K562 (cell line): ENCODE measurements around the gene EIF4G2. TPM values are rescaled to one million over a fixed set of nuclear protein-coding genes. Genes with fewer than 3 reads are reported as not detected.

ENCODE experiments used
- DMBX1 ChIP-seq: fragments of 250-450 bp; sonication (Bioruptor Pico); IDR thresholded peaks from 2 replicates; pipeline ENCODE4 v1.8.0; 2022; ENCODE audit warnings: inconsistent platforms, mild to moderate bottlenecking, moderate library complexity, borderline replicate concordance
- MCM2 ChIP-seq: fragments of 450-650 bp; IDR thresholded peaks from 2 replicates; pipeline ENCODE4 v1.6.1; 2017; ENCODE audit warnings: low read depth, mild to moderate bottlenecking
- MYNN ChIP-seq, 2 experiments: sonication (generic); formaldehyde crosslinking in 1 of 2; IDR thresholded peaks; 2 replicates each; pipeline versions ENCODE4 v1.5.0 to v1.6.1; 2016 to 2020; ENCODE audit warnings: antibody characterized with exemption in 1 of 2, missing genetic modification reagents in 1 of 2
- NCOA1 ChIP-seq: fragments of 450-650 bp; IDR thresholded peaks from 2 replicates; pipeline ENCODE4 v1.6.1; 2016; ENCODE audit warnings: low read depth
- NR4A1 ChIP-seq, 2 experiments: fragments of 250-450 bp in 1 of 2; fragments of 450-650 bp in 1 of 2; sonication (Bioruptor Pico) in 1 of 2; IDR thresholded peaks; 2 replicates each; pipeline versions ENCODE4 v1.4.0 to v1.6.1; 2016 to 2020; ENCODE audit warnings: mild to moderate bottlenecking in 2 of 2, missing compliant biosample characterization in 1 of 2, missing genetic modification characterization in 1 of 2, moderate library complexity in 1 of 2
- NUFIP1 ChIP-seq: fragments of 450-650 bp; IDR thresholded peaks from 2 replicates; pipeline ENCODE4 v1.6.1; 2018; ENCODE audit not compliant: partially characterized antibody
- PHF8 ChIP-seq: fragments of 200-600 bp; sonication (generic); IDR thresholded peaks from 2 replicates; pipeline ENCODE4 v1.6.1; 2012; ENCODE audit warnings: mixed run types, mild to moderate bottlenecking, inconsistent platforms, low read length, moderate library complexity, borderline replicate concordance
- TBL1XR1 ChIP-seq, 2 experiments: IDR thresholded peaks; 2 replicates each; pipeline ENCODE4 v1.6.1; 2012; ENCODE audit warnings: improper control_type of control experiment in 2 of 2, low read length in 2 of 2, mild to moderate bottlenecking in 1 of 2
- ZNF507 ChIP-seq: conservative IDR thresholded peaks from 2 replicates; pipeline ENCODE4 v1.6.1; 2017; ENCODE audit warnings: missing genetic modification characterization, missing compliant biosample characterization
- polyA plus RNA-seq, 8 experiments: library from polyadenylated mRNA; depleted of rRNA in 4 of 8; stranded (reverse) in 5 of 8; unstranded in 3 of 8; fragments of >200 nt; fragmentation: Nextera tagmentation in 2 of 8; fragmentation: Illumina TruSeq in 1 of 8; extraction: Ambion mirVana in 2 of 8; extraction: Trizol in 1 of 8; gene quantifications; 2 replicates each; pipeline versions ENCODE4 v1.2.1 to v1.2.3, GENCODE V29; 2011 to 2014; ENCODE audit warnings: inconsistent platforms in 1 of 8, missing spikeins in 1 of 8
- total RNA-seq, 7 experiments: library from RNA; depleted of rRNA in 6 of 7; stranded (reverse); fragments of >200 nt in 6 of 7; fragmentation: Illumina TruSeq in 2 of 7; extraction: Trizol in 2 of 7; gene quantifications; 2 replicates each; pipeline versions ENCODE4 v1.2.1 to v1.2.3, GENCODE V29; 2011 to 2021; ENCODE audit warnings: low replicate concordance in 1 of 7
- TF ChIP-seq, protein P1 (sequence below): fragments of 250-450 bp; sonication (Bioruptor Pico); IDR thresholded peaks from 2 replicates; pipeline ENCODE4 v1.5.1; 2021; ENCODE audit warnings: mild to moderate bottlenecking
- TF ChIP-seq, protein P2 (sequence below): fragments of 450-650 bp; IDR thresholded peaks from 2 replicates; pipeline ENCODE4 v1.7.0; 2016; ENCODE audit warnings: borderline replicate concordance
- TF ChIP-seq, protein P3 (sequence below): fragments of 450-650 bp; formaldehyde crosslinking; conservative IDR thresholded peaks from 2 replicates; pipeline ENCODE4 v1.4.0; 2022; ENCODE audit warnings: mild to moderate bottlenecking, missing genetic modification characterization
- TF ChIP-seq, protein P4 (sequence below): sonication (generic); formaldehyde crosslinking; IDR thresholded peaks from 2 replicates; pipeline ENCODE4 v1.5.0; 2020; ENCODE audit warnings: missing genetic modification reagents
- TF ChIP-seq, protein P5 (sequence below), 3 experiments: fragments of 200-800 bp in 1 of 3; sonication (Bioruptor generic) in 1 of 3; sonication (generic) in 1 of 3; formaldehyde crosslinking in 1 of 3; IDR thresholded peaks; 2 replicates each; pipeline versions ENCODE4 v1.6.1 to v1.8.0; 2016 to 2022; ENCODE audit warnings: mild to moderate bottlenecking in 2 of 3, missing compliant biosample characterization in 2 of 3, missing genetic modification characterization in 2 of 3, missing genetic modification reagents in 1 of 3
- TF ChIP-seq, protein P6 (sequence below): fragments of 450-650 bp; IDR thresholded peaks from 2 replicates; pipeline ENCODE4 v1.6.1; 2016; ENCODE audit warnings: borderline replicate concordance

The EIF4G2 gene
- total and polyA plus RNA-seq, 9 of the 15 experiments (the other 6 are each of a cell fraction or from before 2014, with no cell fraction given): 206 to 790 (median 646) TPM

GRCh38 chr11:10808553-10809372 lies at the start of gene EIF4G2 (continued):
- TF ChIP-seq, protein P1, sequence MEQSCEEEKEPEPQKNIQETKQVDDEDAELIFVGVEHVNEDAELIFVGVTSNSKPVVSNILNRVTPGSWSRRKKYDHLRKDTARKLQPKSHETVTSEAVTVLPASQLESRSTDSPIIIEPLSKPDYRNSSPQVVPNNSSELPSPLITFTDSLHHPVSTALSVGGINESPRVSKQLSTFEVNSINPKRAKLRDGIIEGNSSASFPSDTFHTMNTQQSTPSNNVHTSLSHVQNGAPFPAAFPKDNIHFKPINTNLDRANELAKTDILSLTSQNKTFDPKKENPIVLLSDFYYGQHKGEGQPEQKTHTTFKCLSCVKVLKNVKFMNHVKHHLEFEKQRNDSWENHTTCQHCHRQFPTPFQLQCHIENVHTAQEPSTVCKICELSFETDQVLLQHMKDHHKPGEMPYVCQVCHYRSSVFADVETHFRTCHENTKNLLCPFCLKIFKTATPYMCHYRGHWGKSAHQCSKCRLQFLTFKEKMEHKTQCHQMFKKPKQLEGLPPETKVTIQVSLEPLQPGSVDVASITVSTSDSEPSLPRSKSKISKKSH (CRISPR knock-in tag): no peak
- no peak for TF ChIP-seq NUFIP1
- TF ChIP-seq TBL1XR1 (IDR thresholded peaks at IDR 0.05; ENCODE audit: low read length in 2 of 2): peak in 1 of 2 experiments; percentile 45; a peak in 1 of 4 replicates
- 0 out of 2 replicates have a peak, but pooled peaks have one; percentile 44 for TF ChIP-seq NR4A1 (CRISPR knock-in tag; IDR thresholded peaks at IDR 0.05)
- TF ChIP-seq NR4A1 (tag; IDR thresholded peaks at IDR 0.05): no peak
- TF ChIP-seq, protein P2, sequence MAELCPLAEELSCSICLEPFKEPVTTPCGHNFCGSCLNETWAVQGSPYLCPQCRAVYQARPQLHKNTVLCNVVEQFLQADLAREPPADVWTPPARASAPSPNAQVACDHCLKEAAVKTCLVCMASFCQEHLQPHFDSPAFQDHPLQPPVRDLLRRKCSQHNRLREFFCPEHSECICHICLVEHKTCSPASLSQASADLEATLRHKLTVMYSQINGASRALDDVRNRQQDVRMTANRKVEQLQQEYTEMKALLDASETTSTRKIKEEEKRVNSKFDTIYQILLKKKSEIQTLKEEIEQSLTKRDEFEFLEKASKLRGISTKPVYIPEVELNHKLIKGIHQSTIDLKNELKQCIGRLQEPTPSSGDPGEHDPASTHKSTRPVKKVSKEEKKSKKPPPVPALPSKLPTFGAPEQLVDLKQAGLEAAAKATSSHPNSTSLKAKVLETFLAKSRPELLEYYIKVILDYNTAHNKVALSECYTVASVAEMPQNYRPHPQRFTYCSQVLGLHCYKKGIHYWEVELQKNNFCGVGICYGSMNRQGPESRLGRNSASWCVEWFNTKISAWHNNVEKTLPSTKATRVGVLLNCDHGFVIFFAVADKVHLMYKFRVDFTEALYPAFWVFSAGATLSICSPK: peak; percentile 62; the same call in 1 of the 2 replicates
- no peak for TF ChIP-seq MCM2
- TF ChIP-seq NCOA1: peak; percentile 77
- peak; percentile 81 for TF ChIP-seq PHF8
- TF ChIP-seq, protein P3, sequence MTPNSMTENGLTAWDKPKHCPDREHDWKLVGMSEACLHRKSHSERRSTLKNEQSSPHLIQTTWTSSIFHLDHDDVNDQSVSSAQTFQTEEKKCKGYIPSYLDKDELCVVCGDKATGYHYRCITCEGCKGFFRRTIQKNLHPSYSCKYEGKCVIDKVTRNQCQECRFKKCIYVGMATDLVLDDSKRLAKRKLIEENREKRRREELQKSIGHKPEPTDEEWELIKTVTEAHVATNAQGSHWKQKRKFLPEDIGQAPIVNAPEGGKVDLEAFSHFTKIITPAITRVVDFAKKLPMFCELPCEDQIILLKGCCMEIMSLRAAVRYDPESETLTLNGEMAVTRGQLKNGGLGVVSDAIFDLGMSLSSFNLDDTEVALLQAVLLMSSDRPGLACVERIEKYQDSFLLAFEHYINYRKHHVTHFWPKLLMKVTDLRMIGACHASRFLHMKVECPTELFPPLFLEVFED (CRISPR knock-in tag): peak; percentile 98
- TF ChIP-seq DMBX1 (CRISPR knock-in tag): 0 out of 2 replicates have a peak, but pooled peaks have one; percentile 59
- TF ChIP-seq ZNF507: no peak
- TF ChIP-seq MYNN (IDR thresholded peaks at IDR 0.05): peak; percentile 53; the same call in 1 of the 2 replicates
- no peak for TF ChIP-seq MYNN (CRISPR knock-in tag; IDR thresholded peaks at IDR 0.05)
- TF ChIP-seq, protein P4, sequence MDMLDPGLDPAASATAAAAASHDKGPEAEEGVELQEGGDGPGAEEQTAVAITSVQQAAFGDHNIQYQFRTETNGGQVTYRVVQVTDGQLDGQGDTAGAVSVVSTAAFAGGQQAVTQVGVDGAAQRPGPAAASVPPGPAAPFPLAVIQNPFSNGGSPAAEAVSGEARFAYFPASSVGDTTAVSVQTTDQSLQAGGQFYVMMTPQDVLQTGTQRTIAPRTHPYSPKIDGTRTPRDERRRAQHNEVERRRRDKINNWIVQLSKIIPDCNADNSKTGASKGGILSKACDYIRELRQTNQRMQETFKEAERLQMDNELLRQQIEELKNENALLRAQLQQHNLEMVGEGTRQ: no peak
- TF ChIP-seq, protein P5, sequence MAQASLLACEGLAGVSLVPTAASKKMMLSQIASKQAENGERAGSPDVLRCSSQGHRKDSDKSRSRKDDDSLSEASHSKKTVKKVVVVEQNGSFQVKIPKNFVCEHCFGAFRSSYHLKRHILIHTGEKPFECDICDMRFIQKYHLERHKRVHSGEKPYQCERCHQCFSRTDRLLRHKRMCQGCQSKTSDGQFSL (CRISPR knock-in tag; IDR thresholded peaks at IDR 0.05): no peak; the same call in 1 of the 2 replicates
- TF ChIP-seq, protein P5 (tag; IDR thresholded peaks at IDR 0.05): no peak
- TF ChIP-seq, protein P6, sequence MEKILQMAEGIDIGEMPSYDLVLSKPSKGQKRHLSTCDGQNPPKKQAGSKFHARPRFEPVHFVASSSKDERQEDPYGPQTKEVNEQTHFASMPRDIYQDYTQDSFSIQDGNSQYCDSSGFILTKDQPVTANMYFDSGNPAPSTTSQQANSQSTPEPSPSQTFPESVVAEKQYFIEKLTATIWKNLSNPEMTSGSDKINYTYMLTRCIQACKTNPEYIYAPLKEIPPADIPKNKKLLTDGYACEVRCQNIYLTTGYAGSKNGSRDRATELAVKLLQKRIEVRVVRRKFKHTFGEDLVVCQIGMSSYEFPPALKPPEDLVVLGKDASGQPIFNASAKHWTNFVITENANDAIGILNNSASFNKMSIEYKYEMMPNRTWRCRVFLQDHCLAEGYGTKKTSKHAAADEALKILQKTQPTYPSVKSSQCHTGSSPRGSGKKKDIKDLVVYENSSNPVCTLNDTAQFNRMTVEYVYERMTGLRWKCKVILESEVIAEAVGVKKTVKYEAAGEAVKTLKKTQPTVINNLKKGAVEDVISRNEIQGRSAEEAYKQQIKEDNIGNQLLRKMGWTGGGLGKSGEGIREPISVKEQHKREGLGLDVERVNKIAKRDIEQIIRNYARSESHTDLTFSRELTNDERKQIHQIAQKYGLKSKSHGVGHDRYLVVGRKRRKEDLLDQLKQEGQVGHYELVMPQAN: peak; percentile 87
